ENCODE data around the gene ABHD17A. TPM values are rescaled to one million over a fixed set of nuclear protein-coding genes. Genes with fewer than 3 reads are reported as not detected.
A peak's percentile ranks its signal among the peaks of the same experiment; 100 is the strongest.

Gene ABHD17A
- total RNA-seq, 2 donors from 2014 or later, result 92.6 to 99.5 TPM

- TF ChIP-seq CTCF (IDR thresholded peaks at IDR 0.05), result no peak
- DNase-seq (ENCODE audit: low spot score), result no peak
These were observed 44.7 kb downstream of the ABHD17A start for GRCh38 chr19:1840541-1841115.

GRCh38 chr19:1839658-1840540 lies 45.4 kb downstream of the ABHD17A start:
- peak overlapping the region; percentile 39 to 48 for H3K27ac ChIP-seq
- no peaks in the 10 kb centered on the region for H3K36me3 ChIP-seq
- H3K4me1 ChIP-seq, result peaks cover 0 to 82% of the 10 kb centered on the region in 2 donors
- H3K4me3 ChIP-seq, result no peak overlapping the region
- no peak for TF ChIP-seq CTCF (IDR thresholded peaks at IDR 0.05)
- H3K9me3 ChIP-seq, result no peaks in the 10 kb centered on the region
- no peak for DNase-seq (ENCODE audit: low spot score)
- H3K27me3 ChIP-seq, result no peaks in the 10 kb centered on the region

More at GRCh38 chr19:1840541-1841115, 44.7 kb downstream of the ABHD17A start:
- Histone ChIP-seq H3K27me3 (no peaks in the 10 kb centered on the region), H3K4me1 (peaks cover 0 to 85% of the 10 kb centered on the region in 2 donors), H3K27ac (peak overlapping the region; percentile 39 to 48), H3K36me3 (no peaks in the 10 kb centered on the region), H3K4me3 (peak overlapping the region in 1 of 2 donors; percentile 31), H3K9me3 (no peaks in the 10 kb centered on the region)

GRCh38 chr19:1837625-1838105 lies 47.6 kb downstream of the ABHD17A start:
- TF ChIP-seq CTCF (IDR thresholded peaks at IDR 0.05), result peak; percentile 86 to 87

GRCh38 chr19:1837222-1837565 lies 48.1 kb downstream of the ABHD17A start:
- no peak for DNase-seq (ENCODE audit: low spot score)
- no peak for TF ChIP-seq CTCF (IDR thresholded peaks at IDR 0.05)
- H3K27me3 ChIP-seq, result no peaks in the 10 kb centered on the region
- H3K9me3 ChIP-seq, result no peaks in the 10 kb centered on the region
- H3K4me1 ChIP-seq, result peaks cover 0 to 70% of the 10 kb centered on the region in 2 donors
- no peak overlapping the region for H3K4me3 ChIP-seq
- no peak overlapping the region for H3K27ac ChIP-seq
- H3K36me3 ChIP-seq, result no peaks in the 10 kb centered on the region

More at GRCh38 chr19:1837625-1838105, 47.6 kb downstream of the ABHD17A start:
- no peaks in the 10 kb centered on the region for H3K27me3 ChIP-seq
- no peak overlapping the region for H3K27ac ChIP-seq
- peaks cover 0 to 75% of the 10 kb centered on the region in 2 donors for H3K4me1 ChIP-seq
- no peak overlapping the region for H3K4me3 ChIP-seq
- DNase-seq (ENCODE audit: low spot score), result no peak
- H3K36me3 ChIP-seq, result no peaks in the 10 kb centered on the region
- H3K9me3 ChIP-seq, result no peaks in the 10 kb centered on the region

GRCh38 chr19:1836458-1837221 lies 48.7 kb downstream of the ABHD17A start:
- no peak for TF ChIP-seq CTCF (IDR thresholded peaks at IDR 0.05)
- Histone ChIP-seq H3K4me3 (no peak overlapping the region), H3K27me3 (no peaks in the 10 kb centered on the region), H3K36me3 (no peaks in the 10 kb centered on the region), H3K27ac (no peak overlapping the region), H3K4me1 (peaks cover 0 to 68% of the 10 kb centered on the region in 2 donors), H3K9me3 (no peaks in the 10 kb centered on the region)
- DNase-seq (ENCODE audit: low spot score), result no peak

All from right atrium auricular region (tissue), 2 donors.